Measurements from ENCODE around the gene SPRR1A. TPM values are rescaled to one million over a fixed set of nuclear protein-coding genes. Genes with fewer than 3 reads are reported as not detected.

The SPRR1A gene
- total and polyA plus RNA-seq, 10 donors, result not detected

GRCh38 chr1:152970495-152970894 lies 13.4 kb upstream of the SPRR1A start, which contains the start of gene SPRR4:
TSS of gene SPRR4 (plus strand) at chr1:152970648. CDS start at chr1:152971891, 1,243 bp downstream.
- no peaks in the 10 kb centered on the region for H3K9me3 ChIP-seq
- H3K27ac ChIP-seq, result no peak within 1 kb of the TSS
- H3K27me3 ChIP-seq (replicated peaks in 1 of 7), result peaks cover 0 to 25% (median 0%) of the 10 kb centered on the region in 7 donors
- WGBS, 5 donors, result 85 to 89% (median 87%) methylated on average over 6 of the region's 6 CpGs
- TF ChIP-seq POLR2AphosphoS5 (IDR thresholded peaks at IDR 0.05), result no peak
- TF ChIP-seq, protein P1, sequence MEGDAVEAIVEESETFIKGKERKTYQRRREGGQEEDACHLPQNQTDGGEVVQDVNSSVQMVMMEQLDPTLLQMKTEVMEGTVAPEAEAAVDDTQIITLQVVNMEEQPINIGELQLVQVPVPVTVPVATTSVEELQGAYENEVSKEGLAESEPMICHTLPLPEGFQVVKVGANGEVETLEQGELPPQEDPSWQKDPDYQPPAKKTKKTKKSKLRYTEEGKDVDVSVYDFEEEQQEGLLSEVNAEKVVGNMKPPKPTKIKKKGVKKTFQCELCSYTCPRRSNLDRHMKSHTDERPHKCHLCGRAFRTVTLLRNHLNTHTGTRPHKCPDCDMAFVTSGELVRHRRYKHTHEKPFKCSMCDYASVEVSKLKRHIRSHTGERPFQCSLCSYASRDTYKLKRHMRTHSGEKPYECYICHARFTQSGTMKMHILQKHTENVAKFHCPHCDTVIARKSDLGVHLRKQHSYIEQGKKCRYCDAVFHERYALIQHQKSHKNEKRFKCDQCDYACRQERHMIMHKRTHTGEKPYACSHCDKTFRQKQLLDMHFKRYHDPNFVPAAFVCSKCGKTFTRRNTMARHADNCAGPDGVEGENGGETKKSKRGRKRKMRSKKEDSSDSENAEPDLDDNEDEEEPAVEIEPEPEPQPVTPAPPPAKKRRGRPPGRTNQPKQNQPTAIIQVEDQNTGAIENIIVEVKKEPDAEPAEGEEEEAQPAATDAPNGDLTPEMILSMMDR (IDR thresholded peaks at IDR 0.05 in 8 of 11, conservative IDR thresholded peaks at IDR 0.05 in 3 of 11), result no peak
- no peak for TF ChIP-seq POLR2A (IDR thresholded peaks at IDR 0.05)
- no peaks in the 10 kb centered on the region for H3K4me1 ChIP-seq
- H3K36me3 ChIP-seq, result no peaks in the 10 kb centered on the region
- no peak for DNase-seq
- no peak within 1 kb of the TSS for H3K4me3 ChIP-seq
- intact Hi-C loops (cut with DNase I; ENCODE audit: low total_unique reads), result no loop called here

DNA sequence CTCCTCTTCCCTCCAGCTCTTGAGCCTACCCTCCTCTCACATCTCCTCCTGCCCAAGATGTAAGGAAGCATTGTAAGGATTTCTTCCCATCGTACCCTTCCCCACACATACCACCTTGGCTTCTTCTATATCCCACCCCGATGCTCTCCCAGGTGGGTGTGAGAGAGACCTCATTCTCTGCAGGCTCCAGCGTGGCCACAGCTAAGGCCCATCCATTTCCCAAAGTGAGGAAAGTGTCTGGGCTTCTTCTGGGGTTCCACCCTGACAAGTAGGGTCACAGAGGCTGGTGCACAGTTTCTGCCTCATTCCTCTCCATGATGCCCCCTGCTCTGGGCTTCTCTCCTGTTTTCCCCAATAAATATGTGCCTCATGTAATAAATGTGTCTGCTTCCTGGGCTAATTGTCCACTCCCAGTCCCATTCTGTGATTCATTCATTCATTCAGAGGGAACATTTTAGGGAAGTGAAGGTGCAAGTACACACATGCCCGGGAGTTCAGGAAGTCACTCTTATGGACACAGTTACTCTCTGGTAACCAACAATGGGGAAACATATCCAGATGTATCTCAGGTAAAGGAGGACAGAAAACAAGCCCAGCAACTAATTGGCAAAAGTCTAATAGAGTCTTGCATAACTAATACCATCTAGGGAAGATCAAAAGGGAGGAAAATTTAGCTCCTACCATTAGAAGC lies 11.5 kb upstream of the SPRR1A start:
- Histone ChIP-seq H3K4me1 (no peaks in the 10 kb centered on the region), H3K9me3 (no peaks in the 10 kb centered on the region), H3K27me3 (replicated peaks in 1 of 7) (peaks cover 0 to 16% (median 0%) of the 10 kb centered on the region in 7 donors), H3K4me3 (no peak overlapping the region), H3K27ac (no peak overlapping the region), H3K36me3 (no peaks in the 10 kb centered on the region)
- no peak for TF ChIP-seq POLR2AphosphoS5 (IDR thresholded peaks at IDR 0.05)
- TF ChIP-seq, protein P1 (IDR thresholded peaks at IDR 0.05 in 8 of 11, conservative IDR thresholded peaks at IDR 0.05 in 3 of 11), result no peak
- no peak for TF ChIP-seq POLR2A (IDR thresholded peaks at IDR 0.05)
- DNase-seq, result no peak
- WGBS, 5 donors, result 65 to 80% (median 74%) methylated on average over 4 of the region's 4 CpGs
- intact Hi-C loops (cut with DNase I; ENCODE audit: low total_unique reads), result no loop called here

GRCh38 chr1:152976688-152977087 lies 7.2 kb upstream of the SPRR1A start:
- Histone ChIP-seq H3K9me3 (no peaks in the 10 kb centered on the region), H3K27ac (no peak overlapping the region), H3K27me3 (replicated peaks in 1 of 7) (peaks cover 0 to 44% (median 0%) of the 10 kb centered on the region in 7 donors), H3K4me1 (no peaks in the 10 kb centered on the region), H3K4me3 (no peak overlapping the region), H3K36me3 (no peaks in the 10 kb centered on the region)
- intact Hi-C loops (cut with DNase I; ENCODE audit: low total_unique reads), result no loop called here
- DNase-seq, result no peak
- TF ChIP-seq, protein P1 (IDR thresholded peaks at IDR 0.05 in 8 of 11, conservative IDR thresholded peaks at IDR 0.05 in 3 of 11), result no peak
- TF ChIP-seq POLR2AphosphoS5 (IDR thresholded peaks at IDR 0.05) (no peak), POLR2A (IDR thresholded peaks at IDR 0.05) (no peak)
- 63 to 81% (median 69%) methylated on average over 1 of the region's 1 CpG for WGBS, 5 donors

DNA sequence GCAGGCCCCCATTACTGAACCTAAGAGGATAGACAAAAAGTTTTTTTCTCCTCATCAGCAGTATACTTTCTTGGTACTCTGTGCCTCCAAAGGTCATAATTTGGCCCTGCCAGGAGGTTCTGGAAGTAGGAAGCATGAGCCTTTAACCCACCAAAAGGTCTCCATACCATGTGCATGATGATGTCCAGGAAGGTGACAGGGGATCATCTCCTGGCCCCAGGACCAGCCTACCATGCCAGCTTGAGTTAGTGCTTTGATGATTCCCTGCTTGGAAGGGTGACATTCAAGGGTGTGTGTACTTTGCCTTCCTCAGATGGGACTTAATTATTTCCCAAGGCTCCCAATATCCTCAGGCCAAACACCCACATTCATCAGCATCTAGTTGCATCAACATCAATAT lies 6.3 kb upstream of the SPRR1A start:
- no peaks in the 10 kb centered on the region for H3K36me3 ChIP-seq
- intact Hi-C loops (cut with DNase I; ENCODE audit: low total_unique reads), result no loop called here
- no peak overlapping the region for H3K27ac ChIP-seq
- H3K4me1 ChIP-seq, result no peaks in the 10 kb centered on the region
- no peak for TF ChIP-seq POLR2AphosphoS5 (IDR thresholded peaks at IDR 0.05)
- TF ChIP-seq POLR2A (IDR thresholded peaks at IDR 0.05), result no peak
- TF ChIP-seq, protein P1 (IDR thresholded peaks at IDR 0.05 in 8 of 11, conservative IDR thresholded peaks at IDR 0.05 in 3 of 11), result no peak
- no peak for DNase-seq
- H3K4me3 ChIP-seq, result no peak overlapping the region
- H3K9me3 ChIP-seq, result no peaks in the 10 kb centered on the region
- H3K27me3 ChIP-seq (replicated peaks in 1 of 7), result peaks cover 0 to 50% (median 0%) of the 10 kb centered on the region in 7 donors

All from spleen (tissue), 11 donors.